HG02759 (cell line): ENCODE results near the gene PTCD2.
"Not testable (repeated sequence)": the region's sequence is repeated elsewhere in the genome, so short reads cannot be mapped to it uniquely, and the experiment has no call there.

ENCODE experiments used
- ATAC-seq: cut with Tn5 transposase; IDR thresholded peaks from one replicate; pipeline ENCODE4 v1.9.1; 2021; ENCODE audit warnings: mild to moderate bottlenecking, moderate library complexity; ENCODE audit not compliant: unreplicated experiment

The PTCD2 gene

GRCh38 chr5:72377910-72378638, 57.9 kb downstream of the PTCD2 start:
- no peak for ATAC-seq

DNA sequence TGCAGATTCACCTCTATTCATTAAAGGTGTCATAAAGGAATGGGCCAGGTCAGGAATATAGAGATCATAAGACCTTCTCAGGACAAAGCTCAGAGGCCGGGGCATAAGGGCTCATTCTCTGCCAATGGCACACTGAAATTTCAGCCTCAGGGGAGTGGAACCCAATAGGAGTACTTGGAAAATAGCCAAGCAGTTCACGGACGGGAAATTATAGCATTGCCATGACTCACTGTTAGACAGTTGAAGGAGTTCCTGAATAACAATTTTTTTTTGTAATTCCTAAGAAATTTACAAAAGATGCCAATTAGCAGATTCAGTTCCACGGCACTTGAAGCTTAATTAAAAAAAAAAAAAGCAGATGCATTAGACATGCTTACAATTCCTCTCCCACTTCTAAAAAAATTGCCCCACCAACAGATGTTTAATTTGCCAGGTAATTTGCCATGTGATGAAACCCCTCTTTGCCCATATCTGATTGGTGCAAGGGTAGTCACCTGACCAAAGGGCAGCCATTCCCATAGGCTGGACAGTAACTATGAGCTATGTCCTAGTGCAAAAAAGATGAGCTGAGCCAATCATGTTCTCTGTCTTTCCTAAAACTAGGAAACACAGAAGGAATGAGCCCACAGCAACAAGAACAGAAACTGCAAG, 58.6 kb downstream of the PTCD2 start:
- no peak for ATAC-seq

DNA sequence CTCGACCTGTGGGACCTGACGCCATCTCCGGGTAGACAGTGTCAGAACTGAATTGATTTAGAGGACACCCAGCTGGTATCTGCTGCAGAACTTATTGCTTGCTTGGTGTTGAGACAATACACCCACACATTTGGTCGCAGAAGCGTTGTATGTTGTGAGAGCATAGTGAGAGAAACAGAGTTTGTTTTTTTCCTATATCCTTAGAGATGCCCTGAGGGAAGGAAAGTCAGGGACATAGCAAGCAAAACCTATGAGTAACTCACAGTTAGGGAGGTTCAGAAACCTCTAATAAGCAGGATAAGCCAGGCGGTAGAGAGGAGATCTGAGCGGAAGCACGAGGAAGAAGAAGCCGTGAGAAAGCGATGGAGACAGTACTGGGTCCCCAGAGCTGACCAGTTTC, 59.8 kb downstream of the PTCD2 start:
- ATAC-seq = no peak

GRCh38 chr5:72380492-72381274, 60.5 kb downstream of the PTCD2 start:
- ATAC-seq = no peak

GRCh38 chr5:72383280-72383679, 63.1 kb downstream of the PTCD2 start:
- ATAC-seq = no peak

DNA sequence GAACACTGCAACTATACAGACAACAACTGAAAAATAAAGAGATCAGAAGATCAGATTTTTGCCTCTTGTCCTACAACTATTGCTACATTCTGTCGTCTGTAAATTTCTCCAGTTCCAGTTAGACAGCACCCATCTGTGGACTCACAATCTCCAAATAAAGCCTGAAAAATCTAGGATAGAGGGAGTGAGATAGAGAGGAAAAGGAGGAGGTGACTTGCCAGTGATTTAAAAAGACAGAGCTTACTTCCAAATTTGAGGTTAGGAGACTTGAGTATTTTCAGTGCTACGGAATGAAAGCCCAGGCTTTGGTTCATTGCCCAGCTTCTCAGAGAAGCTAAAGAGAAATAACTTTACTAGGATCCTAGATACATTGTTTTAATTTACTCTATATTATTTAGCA, 63.6 kb downstream of the PTCD2 start:
- ATAC-seq = no peak

GRCh38 chr5:72386639-72387038, 66.5 kb downstream of the PTCD2 start:
- ATAC-seq = no peak

DNA sequence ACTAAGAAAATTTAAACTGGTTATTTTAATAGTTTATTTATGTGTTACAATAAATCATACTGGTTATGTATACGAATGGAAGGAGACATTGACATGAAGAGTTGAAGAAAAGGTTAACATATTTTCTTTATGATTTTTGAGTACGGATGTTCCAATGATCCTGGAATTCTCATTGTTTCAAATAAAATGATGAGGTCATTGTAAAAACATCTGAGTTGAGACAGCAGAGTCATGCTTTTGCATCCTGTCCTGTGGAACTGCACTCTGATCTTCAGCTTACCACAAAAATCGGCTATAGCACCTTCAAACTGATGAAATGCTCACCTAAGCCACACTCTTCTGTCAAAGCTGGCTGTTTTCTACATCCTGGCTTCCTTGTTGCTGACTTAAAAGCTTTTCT, 67.8 kb downstream of the PTCD2 start:
- ATAC-seq = no peak

- no peak for ATAC-seq
These were observed 68.5 kb downstream of the PTCD2 start for GRCh38 chr5:72388646-72389045.

DNA sequence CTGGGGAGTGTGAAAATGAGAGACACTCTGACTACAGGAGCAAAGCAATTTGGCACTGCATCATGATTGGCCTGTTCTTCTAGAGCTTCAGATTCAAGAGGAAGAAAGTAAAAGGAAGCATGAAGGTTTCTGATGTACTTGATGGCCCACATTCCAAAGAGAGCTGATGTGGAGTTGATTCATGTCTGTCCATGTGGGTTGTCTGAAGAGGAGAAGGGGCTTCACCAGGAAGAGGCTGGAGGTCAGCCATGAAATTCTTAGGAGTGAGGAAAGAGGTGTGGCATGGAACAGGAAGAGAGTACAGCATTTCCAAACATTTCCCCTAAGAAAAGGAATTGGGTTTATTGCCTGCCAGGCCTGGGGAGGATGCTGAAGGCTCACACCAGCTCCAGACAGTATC, 70.7 kb downstream of the PTCD2 start:
- ATAC-seq = no peak

DNA sequence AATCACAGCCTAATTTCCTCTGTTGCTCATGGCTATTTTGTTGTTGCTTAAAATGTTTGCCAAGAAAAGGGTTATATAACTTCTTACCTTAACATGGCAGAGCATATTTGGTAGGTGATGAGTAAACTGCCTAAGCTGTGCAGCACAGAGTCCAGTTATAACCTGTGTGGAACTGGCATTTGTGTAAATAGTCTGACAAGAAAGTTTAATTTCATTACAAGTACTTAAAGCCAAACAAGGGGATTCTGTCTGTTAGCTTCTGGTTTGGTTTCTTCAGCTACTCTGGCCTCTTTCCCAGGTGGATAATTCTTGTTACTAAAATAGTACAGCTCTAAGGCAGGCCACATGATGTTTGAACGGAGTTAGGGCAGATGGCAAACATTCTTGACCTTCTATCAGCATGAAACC, 72.2 kb downstream of the PTCD2 start:
- no peak for ATAC-seq

- ATAC-seq = no peak
These were observed 72.9 kb downstream of the PTCD2 start for GRCh38 chr5:72393052-72393451.

- no peak for ATAC-seq
These were observed 74.5 kb downstream of the PTCD2 start for GRCh38 chr5:72394688-72395087.

DNA sequence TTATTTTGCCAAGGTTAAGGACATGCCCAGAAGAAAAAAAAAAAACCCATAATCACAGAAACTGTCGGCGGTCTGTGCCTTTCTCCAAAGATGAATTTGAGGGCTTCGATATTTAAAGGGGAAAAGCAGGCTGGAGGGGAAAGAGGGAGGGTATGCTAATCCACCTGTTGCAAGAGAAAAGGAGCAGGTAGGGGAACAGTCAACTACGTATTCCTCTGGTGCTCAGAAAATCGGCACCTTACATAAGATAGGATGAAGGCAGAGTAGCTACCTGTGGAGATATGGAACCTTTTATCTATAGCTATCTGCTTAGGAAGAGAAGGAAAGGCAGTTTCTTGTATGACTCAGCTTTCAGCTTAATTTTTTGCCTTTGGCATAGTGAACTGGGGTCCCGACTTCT, 77.7 kb downstream of the PTCD2 start:
- ATAC-seq = no peak

GRCh38 chr5:72400950-72401349, 80.8 kb downstream of the PTCD2 start:
- no peak for ATAC-seq

DNA sequence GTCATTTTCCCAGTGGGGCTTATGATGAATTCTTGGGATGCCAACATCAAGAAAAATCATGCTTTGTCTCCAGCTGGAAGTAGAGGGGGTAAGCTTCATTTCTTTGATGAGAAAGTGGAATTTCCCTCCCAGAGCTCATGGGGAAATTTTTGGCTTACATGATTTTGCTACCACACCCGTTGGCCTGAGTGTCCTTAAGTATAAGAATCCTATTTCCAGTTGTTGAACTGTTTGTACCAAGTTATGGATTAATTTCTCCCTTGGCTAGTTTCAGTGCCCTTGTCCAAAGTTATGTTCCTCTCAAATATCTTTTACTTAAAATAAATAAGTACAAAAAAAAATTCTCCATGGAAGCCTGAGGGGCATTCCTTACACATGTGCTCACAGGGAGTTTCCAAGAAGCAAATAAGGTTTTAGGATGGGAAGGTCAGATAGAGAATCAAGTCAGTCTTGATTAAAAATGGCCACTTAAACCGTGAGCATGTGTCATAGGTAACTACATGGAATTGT, 82.3 kb downstream of the PTCD2 start:
- ATAC-seq = no peak

- ATAC-seq = no peak
These were observed 82.9 kb downstream of the PTCD2 start for GRCh38 chr5:72402959-72403628.

DNA sequence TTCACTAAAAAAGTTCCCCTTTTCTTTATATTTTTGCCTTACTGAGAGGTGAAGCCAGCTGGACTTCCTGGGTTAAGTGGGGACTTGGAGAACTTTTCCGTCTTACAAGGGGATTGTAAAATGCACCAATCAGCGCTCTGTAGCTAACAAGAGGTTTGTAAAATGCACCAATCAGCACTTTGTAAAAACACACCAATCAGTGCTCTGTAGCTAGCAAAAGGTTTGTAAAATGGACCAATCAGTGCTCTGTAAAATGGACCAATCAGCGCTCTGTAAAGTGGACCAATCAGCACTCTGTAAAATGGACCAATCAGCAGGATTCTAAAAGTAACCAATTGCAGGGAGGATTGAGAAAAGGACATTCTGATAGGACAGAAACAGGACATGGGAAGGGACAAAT, 84.6 kb downstream of the PTCD2 start:
- ATAC-seq = not testable (repeated sequence)

DNA sequence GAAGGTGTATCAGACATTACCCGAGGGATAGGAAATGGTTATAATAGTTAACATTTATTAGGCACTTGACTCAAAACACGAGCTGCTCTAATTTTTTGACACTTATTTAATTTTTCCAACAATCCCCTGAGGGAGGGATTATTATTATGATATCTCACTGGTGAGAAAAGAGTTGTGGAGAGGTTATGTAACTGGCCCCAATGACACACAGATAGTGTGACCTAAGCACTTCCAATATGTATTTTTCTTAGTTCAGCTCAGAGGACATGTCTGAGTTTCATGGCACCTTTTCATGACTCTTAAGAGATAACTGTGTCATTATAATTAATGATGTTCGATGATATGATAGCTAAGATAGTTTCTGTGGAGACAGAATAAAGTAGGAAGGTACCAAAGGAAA, 86.9 kb downstream of the PTCD2 start:
- ATAC-seq = no peak

- no peak for ATAC-seq
These were observed 87.4 kb downstream of the PTCD2 start for GRCh38 chr5:72407541-72407940.

GRCh38 chr5:72408127-72408526, 88.0 kb downstream of the PTCD2 start:
- ATAC-seq = no peak
